ENCODE data around the gene MCCC2.

- TF ChIP-seq CTCF (optimal IDR thresholded peaks at IDR 0.05 in 1 of 3, IDR thresholded peaks at IDR 0.05 in 1 of 3, conservative IDR thresholded peaks at IDR 0.05 in 1 of 3; ENCODE audit: extremely low read depth in 1 of 3, insufficient read depth in 2 of 3, low read length in 3 of 3) (no peak), EZH2 (IDR thresholded peaks at IDR 0.05; ENCODE audit: low read length) (no peak)
Observed at GRCh38 chr5:71587766-71588532, 809 bp downstream of the MCCC2 start.
